Bone marrow (tissue), 2 donors: ENCODE measurements around the gene TBX3.

Experiments used
- DNase-seq, 2 donors: peaks; one replicate each; lab custom pipeline; 2025; lab: John Stamatoyannopoulos, UW

Gene TBX3

GRCh38 chr12:114627393-114627792 lies 56.6 kb downstream of the TBX3 start:
- DNase-seq: no peak

- no peak for DNase-seq
These were observed 58.6 kb downstream of the TBX3 start for GRCh38 chr12:114625294-114625851.

- no peak for DNase-seq
These were observed 60.2 kb downstream of the TBX3 start for GRCh38 chr12:114623737-114624136.
